ENCODE results near the gene ZP4. TPM values are rescaled to one million over a fixed set of nuclear protein-coding genes. Genes with fewer than 3 reads are reported as not detected.

ZP4 gene
- total and polyA plus RNA-seq, 2 of the 13 experiments (the other 11 are each of a cell fraction or from before 2014, with no cell fraction given) = not detected

- TF ChIP-seq PATZ1 (CRISPR knock-in tag; IDR thresholded peaks at IDR 0.05) (peak; percentile 49; the same call in 1 of the 2 replicates), CBX2 (IDR thresholded peaks at IDR 0.05; ENCODE audit: low read depth, low read length) (no peak), CBX2 (CRISPR knock-in tag; IDR thresholded peaks at IDR 0.05; ENCODE audit: low read depth) (no peak), ZNF296 (CRISPR knock-in tag; conservative IDR thresholded peaks at IDR 0.05) (0 out of 2 replicates have a peak, but pooled peaks have one; percentile 39), ZNF136 (CRISPR knock-in tag; IDR thresholded peaks at IDR 0.05; ENCODE audit: low read depth) (no peak), SMARCC2 (IDR thresholded peaks at IDR 0.05) (no peak), HIVEP1 (CRISPR knock-in tag; IDR thresholded peaks at IDR 0.05) (no peak), ZNF512B (CRISPR knock-in tag; IDR thresholded peaks at IDR 0.05; ENCODE audit: borderline replicate concordance) (no peak; the same call in 1 of the 2 replicates), ZNF619 (CRISPR knock-in tag; IDR thresholded peaks at IDR 0.05) (no peak), ZSCAN21 (CRISPR knock-in tag; IDR thresholded peaks at IDR 0.05; ENCODE audit: borderline replicate concordance) (peak; percentile 88), FOXM1 (CRISPR knock-in tag; IDR thresholded peaks at IDR 0.05) (no peak), AKNA (CRISPR knock-in tag; IDR thresholded peaks at IDR 0.05; ENCODE audit: borderline replicate concordance) (no peak), ZNF629 (CRISPR knock-in tag; conservative IDR thresholded peaks at IDR 0.05) (no peak), ZNF891 (CRISPR knock-in tag; IDR thresholded peaks at IDR 0.05) (peak; percentile 86), BRF2 (CRISPR knock-in tag; IDR thresholded peaks at IDR 0.05) (peak; percentile 83), MTF2 (CRISPR knock-in tag; IDR thresholded peaks at IDR 0.05; ENCODE audit: borderline replicate concordance) (no peak), ZKSCAN8 (CRISPR knock-in tag; IDR thresholded peaks at IDR 0.05; ENCODE audit: borderline replicate concordance) (0 out of 2 replicates have a peak, but pooled peaks have one; percentile 44), NR3C1 (CRISPR knock-in tag; IDR thresholded peaks at IDR 0.05) (no peak)
These were observed 26.1 kb downstream of the ZP4 start (continued) for GRCh38 chr1:237864338-237865244.

Measured in HepG2 (cell line).